Right lobe of liver (tissue), 4 donors: Measurements from ENCODE around the gene KLHL7.

Experiments used
- CTCF ChIP-seq, 4 donors: fragments of 200-600 bp in 3 of 4; fragments of 450-650 bp in 1 of 4; IDR thresholded peaks; one replicate each; pipeline versions ENCODE4 v1.5.1 to v1.8.0; 2016 to 2022; ENCODE audit warnings: antibody characterized with exemption in 4 of 4, mild to moderate bottlenecking in 2 of 4
- POLR2A ChIP-seq: fragments of 450-650 bp; IDR thresholded peaks from one replicate; pipeline ENCODE4 v1.6.1; 2017; ENCODE audit warnings: antibody characterized with exemption, mild to moderate bottlenecking
- donor health status: DM: no; HTN: no; CAD: no.
- donor health status: DM: no; HTN: no; CAD: no.
- donor health status: DM: no; HTN: yes; CAD: no.

GRCh38 chr7:23072922-23073321, 32.7 kb upstream of the KLHL7 start:
- TF ChIP-seq POLR2A, result no peak
- TF ChIP-seq CTCF (IDR thresholded peaks at IDR 0.05), result no peak
